Large intestine (tissue), 3 donors: ENCODE measurements around the gene GEMIN2. TPM values are rescaled to one million over a fixed set of nuclear protein-coding genes. Genes with fewer than 3 reads are reported as not detected.
"Not testable (repeated sequence)": the region's sequence is repeated elsewhere in the genome, so short reads cannot be mapped to it uniquely, and the experiment has no call there.

Experiments
- DNase-seq, 2 donors: peaks; one replicate each; pipeline versions ENCODE4 v3.0.0 to v3.0.0-alpha.2; 2013
- H3K27ac ChIP-seq: one replicate; pipeline ENCODE4 v1.5.1; 2013; ENCODE audit warnings: low read length
- H3K27me3 ChIP-seq: 2 replicates; pipeline ENCODE4 v1.6.1; 2013; ENCODE audit warnings: low read length; ENCODE audit not compliant: control insufficient read depth, insufficient read depth
- H3K36me3 ChIP-seq: 2 replicates; pipeline ENCODE4 v1.6.1; 2013; ENCODE audit warnings: low read length; ENCODE audit not compliant: control insufficient read depth, insufficient read depth
- H3K4me1 ChIP-seq: one replicate; pipeline ENCODE4 v1.6.1; 2013; ENCODE audit warnings: low read length; ENCODE audit not compliant: control insufficient read depth, insufficient read depth
- H3K4me3 ChIP-seq: one replicate; pipeline ENCODE4 v1.5.1; 2013; ENCODE audit warnings: low read length
- H3K9me3 ChIP-seq: one replicate; pipeline ENCODE4 v1.6.1; 2013; ENCODE audit warnings: mild to moderate bottlenecking, low read depth, low read length, moderate library complexity; ENCODE audit not compliant: control insufficient read depth
- WGBS: methylation state at CpG from one replicate; pipeline ENCODE4 v1.1.5; 2013; ENCODE audit warnings: low lambda C conversion rate; ENCODE audit not compliant: insufficient coverage; 5-methylcytosine and 5-hydroxymethylcytosine counted together
- polyA plus RNA-seq: library from polyadenylated mRNA; unstranded; fragments of 120-200 nt; gene quantifications from one replicate; pipeline ENCODE4 v1.2.1, GENCODE V29; 2013

GEMIN2 gene
- polyA plus RNA-seq, 1 donor, result 12.7 TPM

GRCh38 chr14:39176263-39177167 is 62.4 kb downstream of the GEMIN2 start:
- Histone ChIP-seq H3K4me3 (peak overlapping the region; percentile 67), H3K27ac (peak overlapping the region; percentile 87), H3K4me1 (peaks cover 15% of the 10 kb centered on the region), H3K9me3 (no peaks in the 10 kb centered on the region), H3K27me3 (no peaks in the 10 kb centered on the region), H3K36me3 (peaks cover 44% of the 10 kb centered on the region)
- 33% methylated on average over 1 of the region's 5 CpGs for WGBS
- DNase-seq, result no peak

- H3K27me3 ChIP-seq, result no peaks in the 10 kb centered on the region
- no peak overlapping the region for H3K4me3 ChIP-seq
- H3K9me3 ChIP-seq, result no peaks in the 10 kb centered on the region
- peaks cover 15% of the 10 kb centered on the region for H3K4me1 ChIP-seq
- WGBS, result no CpG with 5 or more reads among the region's 9 CpGs
- no peak for DNase-seq
- peaks cover 46% of the 10 kb centered on the region for H3K36me3 ChIP-seq
- no peak overlapping the region for H3K27ac ChIP-seq
These were observed 63.0 kb downstream of the GEMIN2 start for GRCh38 chr14:39177168-39177545.

- H3K27ac ChIP-seq, result no peak overlapping the region
- no peak overlapping the region for H3K4me3 ChIP-seq
- 100% methylated on average over 5 of the region's 6 CpGs for WGBS
- H3K4me1 ChIP-seq, result peaks cover 12% of the 10 kb centered on the region
- DNase-seq, result no peak
- H3K27me3 ChIP-seq, result no peaks in the 10 kb centered on the region
- peaks cover 54% of the 10 kb centered on the region for H3K36me3 ChIP-seq
- H3K9me3 ChIP-seq, result no peaks in the 10 kb centered on the region
These were observed 64.9 kb downstream of the GEMIN2 start for GRCh38 chr14:39179042-39179441.

- Histone ChIP-seq H3K9me3 (no peaks in the 10 kb centered on the region), H3K4me3 (no peak overlapping the region), H3K36me3 (peaks cover 61% of the 10 kb centered on the region), H3K27me3 (no peaks in the 10 kb centered on the region), H3K4me1 (peaks cover 12% of the 10 kb centered on the region), H3K27ac (no peak overlapping the region)
- 93% methylated on average over 5 of the region's 5 CpGs for WGBS
- no peak for DNase-seq
These were observed 66.4 kb downstream of the GEMIN2 start for GRCh38 chr14:39180553-39180952.

GRCh38 chr14:39181026-39181692 is 67.0 kb downstream of the GEMIN2 start:
- peaks cover 12% of the 10 kb centered on the region for H3K4me1 ChIP-seq
- H3K27ac ChIP-seq, result no peak overlapping the region
- H3K36me3 ChIP-seq, result peaks cover 61% of the 10 kb centered on the region
- no peak overlapping the region for H3K4me3 ChIP-seq
- H3K9me3 ChIP-seq, result no peaks in the 10 kb centered on the region
- DNase-seq, result no peak
- WGBS, result 97% methylated on average over 6 of the region's 7 CpGs
- H3K27me3 ChIP-seq, result no peaks in the 10 kb centered on the region

GRCh38 chr14:39181693-39182047 is 67.5 kb downstream of the GEMIN2 start:
- H3K27ac ChIP-seq, result no peak overlapping the region
- H3K4me1 ChIP-seq, result peaks cover 7% of the 10 kb centered on the region
- no peaks in the 10 kb centered on the region for H3K9me3 ChIP-seq
- no peak for DNase-seq
- peaks cover 57% of the 10 kb centered on the region for H3K36me3 ChIP-seq
- H3K27me3 ChIP-seq, result no peaks in the 10 kb centered on the region
- 50% methylated on average over 3 of the region's 5 CpGs for WGBS
- no peak overlapping the region for H3K4me3 ChIP-seq

GRCh38 chr14:39182770-39183684 is 68.9 kb downstream of the GEMIN2 start:
- Histone ChIP-seq H3K9me3 (no peaks in the 10 kb centered on the region), H3K36me3 (peaks cover 46% of the 10 kb centered on the region), H3K27ac (no peak overlapping the region), H3K4me1 (no peaks in the 10 kb centered on the region), H3K4me3 (no peak overlapping the region), H3K27me3 (no peaks in the 10 kb centered on the region)
- 100% methylated on average over 1 of the region's 1 CpG for WGBS
- DNase-seq, result no peak

- H3K9me3 ChIP-seq, H3K27me3 ChIP-seq, DNase-seq, H3K4me1 ChIP-seq, H3K4me3 ChIP-seq, H3K27ac ChIP-seq: not testable (repeated sequence)
- no CpG with 5 or more reads among the region's 5 CpGs for WGBS
- H3K36me3 ChIP-seq, result peaks cover 40% of the 10 kb centered on the region
These were observed 69.5 kb downstream of the GEMIN2 start for GRCh38 chr14:39183685-39184003.

GRCh38 chr14:39184628-39185255 is 70.6 kb downstream of the GEMIN2 start:
- Histone ChIP-seq H3K27ac (peak overlapping the region; percentile 74), H3K4me3 (no peak overlapping the region), H3K4me1 (no peaks in the 10 kb centered on the region), H3K9me3 (no peaks in the 10 kb centered on the region), H3K27me3 (no peaks in the 10 kb centered on the region), H3K36me3 (peaks cover 31% of the 10 kb centered on the region)
- DNase-seq, result no peak
- WGBS, result 100% methylated on average over 2 of the region's 4 CpGs
